HG02623 (cell line): ENCODE results near the gene BAZ1B.
"Not testable (repeated sequence)": the region's sequence is repeated elsewhere in the genome, so short reads cannot be mapped to it uniquely, and the experiment has no call there.

Experiments
- ATAC-seq: cut with Tn5 transposase; IDR thresholded peaks from one replicate; pipeline ENCODE4 v1.9.1; 2021; ENCODE audit warnings: moderate library complexity; ENCODE audit not compliant: unreplicated experiment

The BAZ1B gene

GRCh38 chr7:73522105-73522872 lies at the start of gene BAZ1B:
TSS of gene BAZ1B (minus strand) at chr7:73522293. CDS start at chr7:73521933, 360 bp downstream.
- peak; percentile 82 for ATAC-seq

GRCh38 chr7:73570977-73571376 lies 48.9 kb upstream of the BAZ1B start:
- no peak for ATAC-seq

GRCh38 chr7:73570521-73570920 lies 48.4 kb upstream of the BAZ1B start:
- no peak for ATAC-seq

GRCh38 chr7:73569042-73569608 lies 47.0 kb upstream of the BAZ1B start:
- no peak for ATAC-seq

- no peak for ATAC-seq
These were observed 46.0 kb upstream of the BAZ1B start for GRCh38 chr7:73567846-73568685.

GRCh38 chr7:73567140-73567539 lies 45.0 kb upstream of the BAZ1B start:
- no peak for ATAC-seq

- not testable (repeated sequence) for ATAC-seq
These were observed 44.3 kb upstream of the BAZ1B start for GRCh38 chr7:73566431-73566830.

GRCh38 chr7:73565675-73566340 lies 43.7 kb upstream of the BAZ1B start:
- no peak for ATAC-seq

- no peak for ATAC-seq
These were observed 38.2 kb upstream of the BAZ1B start for GRCh38 chr7:73560109-73560835.

- peak; percentile 55 for ATAC-seq
These were observed 35.5 kb upstream of the BAZ1B start, which contains the start of gene BCL7B for GRCh38 chr7:73557397-73558257. TSS of gene BCL7B (minus strand) at chr7:73557690. CDS start at chr7:73557578, 112 bp downstream.

GRCh38 chr7:73557108-73557396 lies 35.0 kb upstream of the BAZ1B start:
- peak; percentile 78 for ATAC-seq

- ATAC-seq: no peak
These were observed 34.4 kb upstream of the BAZ1B start for GRCh38 chr7:73556208-73557107.

- ATAC-seq: no peak
These were observed 33.4 kb upstream of the BAZ1B start for GRCh38 chr7:73555411-73555982.

GRCh38 chr7:73550093-73550492 lies 28.0 kb upstream of the BAZ1B start:
- not testable (repeated sequence) for ATAC-seq

GRCh38 chr7:73549176-73549575 lies 27.1 kb upstream of the BAZ1B start:
- no peak for ATAC-seq

- ATAC-seq: no peak
These were observed 25.7 kb upstream of the BAZ1B start for GRCh38 chr7:73547841-73548240.

- no peak for ATAC-seq
These were observed 22.6 kb upstream of the BAZ1B start for GRCh38 chr7:73544678-73545077.

GRCh38 chr7:73541722-73542121 lies 19.6 kb upstream of the BAZ1B start:
- no peak for ATAC-seq
